Stimulated activated CD4-positive, alpha-beta T cell treated with anti-CD3 and anti-CD28 coated beads, Interleukin-12 subunit alpha, Interleukin-12 subunit beta, amount 100 ng/mL, for 4 hours (primary cell): Measurements from ENCODE around the gene ZBTB46.
A peak's percentile ranks its signal among the peaks of the same experiment; 100 is the strongest.

Experiments used
- DNase-seq: peaks from one replicate; pipeline ENCODE4 v3.0.0-alpha.2; 2020

Gene ZBTB46

DNA sequence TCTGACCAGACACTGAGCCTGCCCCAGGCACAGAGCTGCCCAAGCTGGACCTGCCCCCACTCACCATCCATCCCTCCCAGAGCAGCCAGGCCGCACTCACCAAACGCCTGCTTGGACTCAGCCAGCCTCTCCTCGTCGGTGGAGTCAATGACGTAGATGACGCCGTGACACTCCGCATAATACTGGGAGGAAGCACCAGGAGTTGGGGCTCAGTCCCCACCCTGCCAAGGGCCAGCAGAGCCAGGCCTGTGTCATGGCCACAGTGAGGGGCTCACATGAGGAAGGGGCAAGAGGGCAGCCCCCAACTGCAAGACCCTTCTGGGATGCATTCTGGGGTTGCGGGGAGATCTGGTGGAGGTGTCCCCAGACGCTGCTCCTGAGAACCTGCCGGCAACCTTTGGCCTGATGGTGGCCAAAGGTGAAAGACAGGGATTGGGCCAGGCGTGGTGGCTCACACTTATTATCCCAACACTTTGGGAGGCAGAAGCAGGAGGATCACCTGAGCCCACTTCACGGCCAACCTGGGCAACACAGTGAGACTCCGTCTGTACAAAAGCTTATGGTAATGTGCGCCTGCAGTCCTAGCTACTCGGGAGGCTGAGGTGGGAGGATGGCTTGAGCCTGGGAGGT lies 128.9 kb downstream of the ZBTB46 start:
- no peak for DNase-seq

DNA sequence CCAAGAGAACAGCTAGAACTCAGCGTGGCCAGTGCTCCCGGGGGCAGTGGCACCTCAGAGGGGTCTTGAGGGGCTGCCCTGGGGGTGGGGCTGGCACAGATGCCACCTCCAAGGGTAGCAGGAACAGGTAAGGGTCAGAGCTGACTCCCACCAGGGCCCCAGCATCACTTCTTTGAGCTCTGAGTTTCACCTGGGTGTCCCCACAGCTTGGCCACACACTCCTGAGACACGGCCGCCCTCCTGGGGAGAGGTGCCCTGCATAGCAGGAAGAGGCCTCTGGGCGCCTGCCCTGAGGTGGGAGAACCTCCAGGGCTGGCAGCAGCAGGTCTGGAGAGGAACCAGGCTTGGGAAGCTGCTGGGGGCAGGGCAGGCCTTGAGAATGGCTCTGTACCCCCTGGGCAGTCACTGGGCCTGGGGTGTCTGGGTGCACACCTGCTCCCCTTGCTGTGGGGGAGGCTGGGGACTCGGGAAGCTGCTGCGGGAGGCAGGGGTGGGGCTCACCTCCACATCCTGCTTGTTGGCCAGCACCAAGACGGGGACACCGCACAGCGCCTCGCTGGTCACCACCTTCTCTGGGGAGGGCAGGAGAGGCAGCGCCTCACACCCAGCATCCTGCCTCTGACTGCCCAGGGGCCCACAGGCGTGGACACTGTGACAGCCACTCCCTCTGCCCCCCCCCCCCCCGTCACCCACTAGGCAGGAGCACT lies 129.6 kb downstream of the ZBTB46 start:
- DNase-seq, result no peak

DNA sequence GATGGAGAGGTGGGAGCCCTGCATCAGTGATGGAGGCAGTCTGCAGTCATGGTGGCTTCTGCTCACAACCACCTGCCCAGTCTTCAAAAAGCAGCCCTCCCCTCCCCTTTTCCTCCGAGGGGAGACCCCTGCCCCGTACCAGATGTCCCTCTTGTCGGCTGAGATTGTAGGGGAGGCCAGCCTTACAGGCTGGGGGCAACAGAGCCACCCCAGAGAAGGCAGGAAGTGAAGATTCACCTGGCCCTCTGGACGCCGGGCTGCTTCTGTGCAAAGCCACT lies 130.1 kb downstream of the ZBTB46 start:
- DNase-seq, result no peak

DNA sequence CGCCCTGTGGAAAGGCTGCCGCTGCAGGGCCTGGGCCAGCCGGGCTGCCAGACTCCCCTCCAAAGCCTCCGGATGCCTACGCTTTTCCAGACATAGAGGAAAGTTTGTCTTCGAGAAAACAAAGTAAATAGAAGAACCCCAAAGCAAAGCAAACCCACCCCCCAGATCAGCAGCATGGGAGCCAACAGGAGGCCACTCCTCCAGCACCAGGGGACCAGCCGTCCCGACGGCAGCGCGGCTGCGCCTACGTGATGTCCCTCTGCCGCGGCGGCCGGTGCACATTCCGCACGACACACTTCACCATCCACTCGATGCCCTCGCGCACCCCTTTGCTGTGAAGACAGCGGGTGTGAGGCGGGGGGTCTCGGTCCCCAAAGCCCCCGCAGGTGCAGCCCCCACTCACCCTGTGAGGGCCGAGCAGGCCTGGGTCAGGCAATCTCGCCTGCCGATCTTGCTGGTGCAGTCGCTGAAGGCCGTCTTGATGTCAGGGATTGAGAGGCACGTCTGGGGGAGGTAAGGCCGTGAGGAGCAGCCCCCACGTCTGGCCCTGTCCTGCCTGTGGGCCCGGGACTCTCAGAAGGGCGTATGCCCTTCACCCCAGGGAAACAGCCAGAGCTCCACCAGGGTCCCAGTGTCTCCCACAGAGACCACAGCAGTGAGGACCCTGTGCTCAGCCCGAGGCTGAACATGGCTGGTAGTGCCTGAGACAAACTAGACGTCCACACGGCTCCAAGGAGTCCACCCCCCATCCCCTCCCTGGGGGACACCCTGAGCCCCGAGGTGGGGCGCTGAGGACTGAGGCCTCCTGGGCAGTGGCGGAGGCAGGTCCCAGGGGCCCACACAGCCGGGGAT lies 130.6 kb downstream of the ZBTB46 start:
- no peak for DNase-seq

DNA sequence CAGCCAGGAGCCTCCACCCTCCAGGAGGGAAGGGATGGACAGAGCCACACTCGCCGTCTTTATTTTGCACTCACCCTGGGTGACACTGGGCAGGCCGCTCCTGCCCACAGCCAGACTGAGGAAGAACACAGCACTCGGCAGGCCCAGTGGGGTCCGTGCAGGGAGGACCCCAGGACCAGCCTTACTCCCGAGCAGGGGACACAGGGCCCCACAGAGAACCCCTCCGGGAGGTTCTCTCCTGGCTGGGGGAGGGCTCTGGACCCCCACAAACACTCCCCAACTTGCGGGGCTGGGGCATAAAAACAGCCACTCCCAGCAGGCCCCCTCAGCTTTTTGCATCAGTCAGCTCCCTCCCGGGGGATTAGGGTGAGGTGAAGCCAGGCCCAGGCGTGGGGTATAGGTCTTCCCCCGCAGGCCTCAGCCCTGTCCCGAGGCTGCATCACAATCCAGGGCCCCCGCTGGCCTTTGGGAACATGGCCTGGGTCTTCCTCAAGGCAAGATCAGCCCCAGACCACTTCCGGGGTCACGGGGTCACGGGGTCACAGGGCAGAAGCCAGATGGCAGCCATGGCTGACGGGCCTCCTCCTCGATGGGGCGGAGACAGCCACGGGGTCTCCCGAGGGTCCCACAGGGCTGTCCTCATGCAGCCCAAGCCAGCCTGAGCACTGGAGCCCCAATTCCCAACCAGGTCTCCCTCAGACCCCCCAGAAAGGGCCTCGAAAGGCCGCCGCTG lies 131.4 kb downstream of the ZBTB46 start:
- no peak for DNase-seq

DNA sequence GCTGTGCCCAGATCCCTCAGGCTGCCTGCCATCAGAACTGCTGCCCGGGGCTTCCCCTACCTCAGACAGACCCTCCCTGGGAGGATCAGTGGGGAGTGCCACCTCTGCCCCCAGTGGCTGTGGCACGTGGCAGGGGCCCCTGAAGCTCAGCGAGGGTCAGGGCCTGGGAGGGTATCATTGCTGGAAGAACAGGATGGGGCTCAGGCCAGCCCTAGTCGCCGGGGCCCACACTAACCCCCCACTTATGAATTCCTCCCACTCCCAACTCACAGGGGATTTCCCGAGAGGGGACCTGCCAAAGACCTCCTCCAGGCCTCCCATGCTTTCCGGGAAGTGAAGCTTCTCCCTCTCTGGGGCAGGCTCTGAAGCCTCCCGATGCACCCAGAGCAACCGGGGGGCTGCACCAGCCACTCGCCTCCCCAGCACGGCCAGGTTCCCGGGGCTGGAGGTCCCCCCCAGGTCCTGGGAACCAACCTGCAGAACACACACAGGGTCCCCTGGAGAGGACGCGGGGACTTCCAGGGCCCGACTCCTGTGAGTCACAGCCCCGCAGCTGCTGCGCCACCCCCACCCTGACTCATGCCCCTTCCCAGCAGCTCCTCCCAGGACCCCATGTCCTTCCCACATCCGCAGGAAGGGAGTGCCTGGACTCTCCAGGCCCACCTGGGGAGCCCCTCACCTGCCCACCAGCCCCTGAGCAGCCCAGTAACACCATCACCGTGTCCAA lies 132.2 kb downstream of the ZBTB46 start:
- DNase-seq, result peak; percentile 58

DNA sequence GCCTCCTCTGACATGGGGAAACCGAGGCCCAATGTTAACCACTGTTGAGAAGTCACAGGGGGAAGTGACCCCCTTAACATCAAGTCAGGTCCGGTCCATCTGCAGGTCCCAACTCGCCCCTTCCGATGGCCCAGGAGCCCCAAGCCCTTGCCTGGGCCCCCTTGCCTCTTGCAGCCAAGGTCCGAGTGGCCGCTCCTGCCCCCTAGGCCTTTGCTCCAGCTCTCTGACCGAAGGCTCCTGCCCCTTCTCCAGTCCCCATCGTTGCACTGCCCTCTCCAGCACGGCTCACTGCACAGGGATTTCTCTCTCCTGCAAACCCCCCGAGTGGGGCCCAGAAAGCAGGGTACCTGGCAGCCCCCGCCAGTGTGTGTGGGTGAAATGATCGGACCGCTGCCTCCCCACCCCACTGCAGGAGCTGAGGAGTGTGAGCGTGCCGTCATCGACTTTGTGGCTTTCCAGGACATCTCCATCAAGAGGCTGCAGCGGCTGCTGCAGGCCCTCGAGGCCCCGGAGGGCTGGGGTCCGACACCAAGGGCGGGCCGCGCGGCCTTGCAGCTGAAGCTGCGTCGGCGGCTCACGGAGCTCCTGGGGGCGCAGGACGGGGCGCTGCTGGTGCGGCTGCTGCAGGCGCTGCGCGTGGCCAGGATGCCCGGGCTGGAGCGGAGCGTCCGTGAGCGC lies 133.1 kb downstream of the ZBTB46 start:
- DNase-seq, result no peak

DNA sequence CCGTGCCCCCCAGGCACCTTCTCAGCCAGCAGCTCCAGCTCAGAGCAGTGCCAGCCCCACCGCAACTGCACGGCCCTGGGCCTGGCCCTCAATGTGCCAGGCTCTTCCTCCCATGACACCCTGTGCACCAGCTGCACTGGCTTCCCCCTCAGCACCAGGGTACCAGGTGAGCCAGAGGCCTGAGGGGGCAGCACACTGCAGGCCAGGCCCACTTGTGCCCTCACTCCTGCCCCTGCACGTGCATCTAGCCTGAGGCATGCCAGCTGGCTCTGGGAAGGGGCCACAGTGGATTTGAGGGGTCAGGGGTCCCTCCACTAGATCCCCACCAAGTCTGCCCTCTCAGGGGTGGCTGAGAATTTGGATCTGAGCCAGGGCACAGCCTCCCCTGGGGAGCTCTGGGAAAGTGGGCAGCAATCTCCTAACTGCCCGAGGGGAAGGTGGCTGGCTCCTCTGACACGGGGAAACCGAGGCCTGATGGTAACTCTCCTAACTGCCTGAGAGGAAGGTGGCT lies 133.7 kb downstream of the ZBTB46 start:
- DNase-seq, result no peak

DNA sequence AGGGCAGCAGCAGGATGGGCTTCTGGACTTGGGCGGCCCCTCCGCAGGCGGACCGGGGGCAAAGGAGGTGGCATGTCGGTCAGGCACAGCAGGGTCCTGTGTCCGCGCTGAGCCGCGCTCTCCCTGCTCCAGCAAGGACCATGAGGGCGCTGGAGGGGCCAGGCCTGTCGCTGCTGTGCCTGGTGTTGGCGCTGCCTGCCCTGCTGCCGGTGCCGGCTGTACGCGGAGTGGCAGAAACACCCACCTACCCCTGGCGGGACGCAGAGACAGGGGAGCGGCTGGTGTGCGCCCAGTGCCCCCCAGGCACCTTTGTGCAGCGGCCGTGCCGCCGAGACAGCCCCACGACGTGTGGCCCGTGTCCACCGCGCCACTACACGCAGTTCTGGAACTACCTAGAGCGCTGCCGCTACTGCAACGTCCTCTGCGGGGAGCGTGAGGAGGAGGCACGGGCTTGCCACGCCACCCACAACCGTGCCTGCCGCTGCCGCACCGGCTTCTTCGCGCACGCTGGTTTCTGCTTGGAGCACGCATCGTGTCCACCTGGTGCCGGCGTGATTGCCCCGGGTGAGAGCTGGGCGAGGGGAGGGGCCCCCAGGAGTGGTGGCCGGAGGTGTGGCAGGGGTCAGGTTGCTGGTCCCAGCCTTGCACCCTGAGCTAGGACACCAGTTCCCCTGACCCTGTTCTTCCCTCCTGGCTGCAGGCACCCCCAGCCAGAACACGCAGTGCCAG lies 134.3 kb downstream of the ZBTB46 start, which contains the start of gene TNFRSF6B:
Gene TNFRSF6B (plus strand): TSS at position 25 of the 729 bp plus-strand sequence. CDS start 116 bp downstream, at position 141.
- no peak for DNase-seq

DNA sequence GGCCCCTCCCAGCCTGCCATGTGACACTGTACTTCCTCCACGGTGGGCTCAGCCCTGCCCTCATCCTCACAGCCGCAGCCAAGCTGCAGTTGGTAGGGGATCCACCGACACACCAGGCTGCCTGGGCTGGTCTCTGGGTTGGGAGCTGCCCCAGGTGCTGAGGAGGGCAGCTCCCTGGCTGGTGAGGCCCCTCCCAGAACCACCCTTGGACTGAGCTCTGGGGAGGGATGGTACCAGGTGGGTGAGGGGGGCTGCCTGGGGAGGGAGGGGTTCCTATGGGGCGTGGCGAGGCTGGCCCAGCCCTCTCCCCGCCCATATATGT lies 134.8 kb downstream of the ZBTB46 start:
- DNase-seq, result no peak

DNA sequence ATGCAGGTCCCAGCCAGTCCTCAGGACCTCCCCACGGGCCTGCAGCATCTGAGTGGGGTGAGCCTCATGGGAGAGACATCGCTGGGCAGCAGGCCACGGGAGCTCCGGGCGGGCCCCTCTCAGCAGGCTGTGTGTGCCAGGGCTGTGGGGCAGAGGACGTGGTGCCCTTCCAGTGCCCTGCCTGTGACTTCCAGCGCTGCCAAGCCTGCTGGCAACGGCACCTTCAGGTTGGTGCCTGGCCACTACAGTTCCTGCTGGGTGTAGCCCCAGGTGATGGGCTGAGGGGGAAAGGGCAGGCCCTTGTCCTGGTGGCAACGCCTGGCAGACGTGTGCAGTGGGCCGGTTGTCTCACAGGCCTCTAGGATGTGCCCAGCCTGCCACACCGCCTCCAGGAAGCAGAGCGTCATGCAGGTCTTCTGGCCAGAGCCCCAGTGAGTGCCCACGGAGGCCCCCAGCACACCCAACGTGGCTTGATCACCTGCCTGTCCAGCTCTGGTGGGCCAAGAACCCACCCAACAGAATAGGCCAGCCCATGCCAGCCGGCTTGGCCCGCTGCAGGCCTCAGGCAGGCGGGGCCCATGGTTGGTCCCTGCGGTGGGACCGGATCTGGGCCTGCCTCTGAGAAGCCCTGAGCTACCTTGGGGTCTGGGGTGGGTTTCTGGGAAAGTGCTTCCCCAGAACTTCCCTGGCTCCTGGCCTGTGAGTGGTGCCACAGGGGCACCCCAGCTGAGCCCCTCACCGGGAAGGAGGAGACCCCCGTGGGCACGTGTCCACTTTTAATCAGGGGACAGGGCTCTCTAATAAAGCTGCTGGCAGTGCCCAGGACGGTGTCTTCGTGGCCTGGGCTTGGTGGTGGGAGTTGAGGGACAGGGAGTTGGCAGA lies 135.4 kb downstream of the ZBTB46 start:
- DNase-seq, result no peak

DNA sequence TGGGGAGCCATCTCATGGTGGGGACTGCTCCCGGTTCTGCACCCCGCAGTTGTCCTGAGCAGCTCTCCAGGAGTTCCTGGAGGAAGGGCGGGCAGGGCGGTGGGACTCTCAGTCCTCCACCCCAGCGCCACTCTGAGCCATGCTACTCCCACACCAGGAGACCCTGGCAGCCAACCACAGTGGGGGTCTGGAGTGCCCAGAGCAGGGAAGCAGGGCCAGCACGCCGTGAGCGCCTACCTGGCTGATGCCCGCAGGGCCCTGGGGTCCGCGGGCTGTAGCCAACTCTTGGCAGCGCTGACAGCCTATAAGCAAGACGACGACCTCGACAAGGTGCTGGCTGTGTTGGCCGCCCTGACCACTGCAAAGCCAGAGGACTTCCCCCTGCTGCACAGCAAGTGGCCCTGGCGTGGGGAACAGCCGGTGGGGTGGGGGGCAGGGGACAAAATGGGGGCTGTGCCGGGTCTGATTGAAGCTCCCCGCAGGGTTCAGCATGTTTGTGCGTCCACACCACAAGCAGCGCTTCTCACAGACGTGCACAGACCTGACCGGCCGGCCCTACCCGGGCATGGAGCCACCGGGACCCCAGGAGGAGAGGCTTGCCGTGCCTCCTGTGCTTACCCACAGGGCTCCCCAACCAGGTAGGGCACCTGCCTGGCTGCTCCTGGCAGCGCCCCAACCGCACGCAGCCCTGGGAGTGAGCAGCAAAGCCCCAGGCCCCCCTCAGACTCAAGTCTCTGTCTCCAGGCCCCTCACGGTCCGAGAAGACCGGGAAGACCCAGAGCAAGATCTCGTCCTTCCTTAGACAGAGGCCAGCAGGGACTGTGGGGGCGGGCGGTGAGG lies 136.3 kb downstream of the ZBTB46 start:
- no peak for DNase-seq

DNA sequence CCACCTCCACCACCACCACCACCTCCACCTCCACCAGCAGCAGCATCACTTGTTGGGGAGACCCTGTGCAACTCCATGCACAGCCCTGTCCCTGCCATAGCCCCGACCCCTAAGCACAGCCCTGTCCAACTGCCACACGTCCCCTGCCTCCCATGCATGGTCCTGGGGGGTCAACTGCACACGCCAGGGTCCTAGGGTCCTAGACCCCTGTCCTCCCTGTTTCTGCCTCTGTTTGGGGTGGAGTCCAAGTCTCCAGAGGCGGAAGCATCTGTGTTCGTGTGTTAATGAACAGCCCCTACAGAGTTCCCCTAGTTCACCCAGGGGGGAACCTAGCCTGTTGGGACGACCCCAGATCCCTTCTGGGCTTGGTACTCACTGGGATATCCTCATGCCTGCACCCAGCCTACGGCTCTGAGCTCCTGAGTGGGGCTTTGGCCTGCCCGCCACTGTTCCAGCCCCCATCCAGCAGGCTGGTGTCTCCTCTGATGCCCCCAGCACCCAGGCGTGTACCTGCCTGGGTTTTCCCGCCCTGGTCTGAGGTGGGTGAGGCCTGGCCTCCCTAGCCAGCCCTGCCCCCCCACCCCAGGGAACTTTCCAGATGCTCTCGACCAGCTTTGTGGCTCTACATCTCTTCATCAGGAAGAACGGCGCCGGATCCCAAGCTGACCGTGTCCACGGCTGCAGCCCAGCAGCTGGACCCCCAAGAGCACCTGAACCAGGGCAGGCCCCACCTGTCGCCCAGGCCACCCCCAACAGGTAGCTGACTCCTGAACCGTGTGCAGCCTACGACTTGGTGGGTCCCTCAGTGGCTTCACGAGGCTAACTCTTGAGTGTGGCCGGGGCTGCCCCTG lies 137.1 kb downstream of the ZBTB46 start:
- no peak for DNase-seq
